HAP-1 (cell line): ENCODE measurements around the gene PEX14.
A peak's percentile ranks its signal among the peaks of the same experiment; 100 is the strongest.

Experiments used
- DNase-seq, 2 experiments: peaks; one replicate each; pipeline ENCODE4 v3.0.0-alpha.2; 2016 to 2020; ENCODE audit warnings: low spot score in 2 of 2
- H3K27me3 ChIP-seq: fragments of 250-450 bp; sonication (Bioruptor Pico); 2 replicates; pipeline ENCODE4 v1.5.1; 2020; ENCODE audit warnings: low read depth, mild to moderate bottlenecking, moderate library complexity
- H3K36me3 ChIP-seq: fragments of 250-450 bp; sonication (Bioruptor Pico); replicated peaks from 2 replicates; pipeline ENCODE4 v1.5.1; 2020; ENCODE audit warnings: mild to moderate bottlenecking
- H3K4me1 ChIP-seq: fragments of 250-450 bp; sonication (Bioruptor Pico); 2 replicates; pipeline ENCODE4 v1.5.1; 2020; ENCODE audit warnings: mild to moderate bottlenecking
- H3K4me3 ChIP-seq: fragments of 250-450 bp; sonication (Bioruptor Pico); 2 replicates; pipeline ENCODE4 v1.5.1; 2020; ENCODE audit warnings: mild to moderate bottlenecking, moderate library complexity
- H3K9me3 ChIP-seq: fragments of 250-450 bp; sonication (Bioruptor Pico); 2 replicates; pipeline ENCODE4 v1.5.1; 2020; ENCODE audit warnings: mild to moderate bottlenecking, moderate library complexity
- in situ Hi-C: fragments of 300-500 bp; cut with MboI; formaldehyde crosslinking; loops from 3 replicates; pipeline ENCODE4 v1.14.3; 2020; ENCODE audit warnings: low sequenced_read_pairs, inconsistent platforms, mixed read lengths

The PEX14 gene

DNA sequence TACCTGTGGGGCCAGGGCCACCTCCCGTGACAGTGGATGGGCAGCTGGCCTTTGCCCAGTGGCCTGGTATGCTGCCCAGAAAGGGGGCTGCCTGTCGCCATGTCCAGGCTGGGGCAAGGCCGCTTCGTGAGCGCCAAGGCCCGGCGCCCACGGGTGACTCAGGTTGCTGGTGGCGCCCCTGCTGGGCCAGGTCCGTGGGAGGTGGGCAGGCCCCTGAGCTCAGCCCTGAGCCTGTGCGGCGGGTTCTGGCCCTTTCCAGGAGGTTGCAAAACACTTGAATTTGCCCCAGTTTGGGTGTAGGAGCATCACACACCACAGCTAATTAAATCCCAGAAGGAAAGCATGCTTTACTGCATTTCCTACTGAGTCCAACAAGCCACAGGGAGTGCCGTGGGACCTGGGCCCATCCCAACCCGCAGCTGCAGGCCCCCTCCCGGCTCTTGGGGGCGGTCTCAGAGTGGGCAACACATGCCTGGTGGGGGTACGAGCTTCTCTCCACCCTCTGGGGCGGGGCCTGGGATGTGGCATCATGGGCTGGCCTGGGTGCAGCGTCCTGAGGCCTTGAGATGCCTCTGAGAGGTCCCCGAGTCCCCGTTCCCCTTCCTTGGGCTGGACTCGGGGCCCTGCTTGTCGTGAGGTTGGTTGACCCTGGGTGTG is 159.8 kb downstream of the PEX14 start:
- H3K4me3 ChIP-seq: no peak overlapping the region
- no peaks in the 10 kb centered on the region for H3K4me1 ChIP-seq
- H3K36me3 ChIP-seq: no peaks in the 10 kb centered on the region
- H3K9me3 ChIP-seq: no peaks in the 10 kb centered on the region
- DNase-seq: no peak
- no peaks in the 10 kb centered on the region for H3K27me3 ChIP-seq
- in situ Hi-C loops: no loop called here

DNA sequence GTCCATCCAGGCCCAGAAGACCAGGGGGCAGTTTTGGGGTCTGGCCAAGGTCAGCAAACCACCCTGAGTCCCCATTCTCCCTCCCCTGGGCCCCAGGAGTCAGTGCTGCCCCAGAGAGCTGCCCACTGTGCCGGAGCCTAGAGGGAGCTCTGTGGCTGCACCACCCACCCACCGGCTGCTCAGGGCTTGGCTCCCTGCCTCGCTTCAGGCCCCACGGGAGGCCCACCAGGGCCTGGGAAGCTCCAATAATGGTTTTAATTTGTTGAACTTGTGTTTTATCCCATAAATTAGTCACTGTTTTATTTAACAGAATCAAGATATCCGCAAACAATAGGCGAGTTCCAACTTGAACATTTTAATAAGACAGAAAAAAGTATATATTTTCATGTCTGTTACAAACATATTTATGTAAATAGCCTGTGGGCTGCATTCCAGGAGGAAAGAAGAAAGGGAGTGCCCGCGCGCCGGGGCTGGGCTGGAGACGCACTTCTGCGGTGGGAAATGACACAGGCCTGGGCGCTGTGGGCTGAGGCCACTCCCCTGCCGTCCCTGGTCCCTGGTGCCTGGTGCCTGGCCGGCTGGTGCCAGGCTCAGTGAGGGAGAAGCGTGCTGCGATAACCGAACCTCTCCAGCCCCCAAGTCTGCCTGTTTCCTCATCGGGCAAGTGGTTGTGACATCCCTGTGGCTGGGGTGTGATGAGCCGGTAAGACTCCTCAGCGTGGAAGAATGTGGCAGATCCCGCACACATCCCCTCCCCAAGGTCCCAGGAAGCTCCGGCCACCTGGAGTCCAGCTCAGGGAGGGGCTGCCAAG is 160.5 kb downstream of the PEX14 start:
- Histone ChIP-seq H3K4me1 (no peaks in the 10 kb centered on the region), H3K36me3 (no peaks in the 10 kb centered on the region), H3K9me3 (no peaks in the 10 kb centered on the region), H3K4me3 (no peak overlapping the region), H3K27me3 (no peaks in the 10 kb centered on the region)
- DNase-seq: peak in 1 of 2 experiments; percentile 33
- in situ Hi-C loops: no loop called here

DNA sequence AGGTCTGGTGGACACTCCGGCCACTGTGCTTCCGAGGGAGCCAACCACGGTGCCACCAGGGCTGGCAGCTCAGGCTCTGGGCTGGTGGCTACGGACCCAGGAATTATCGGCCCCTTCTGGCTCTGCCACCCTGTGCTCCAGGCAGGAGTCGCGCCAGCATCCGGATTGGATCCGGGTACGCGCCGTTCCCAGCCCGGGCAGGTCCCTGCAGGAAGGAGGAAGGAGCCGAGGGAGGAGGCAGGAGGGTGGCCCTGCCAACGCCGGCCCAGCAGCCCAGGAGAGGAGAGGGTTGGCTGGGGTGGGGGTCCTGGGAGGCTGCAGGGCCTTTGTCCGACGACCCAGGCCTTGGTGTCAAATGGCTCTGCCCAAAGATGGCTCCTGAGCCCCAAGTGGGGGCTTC is 161.2 kb downstream of the PEX14 start:
- in situ Hi-C loops: no loop called here
- H3K36me3 ChIP-seq: no peaks in the 10 kb centered on the region
- no peaks in the 10 kb centered on the region for H3K9me3 ChIP-seq
- H3K4me1 ChIP-seq: no peaks in the 10 kb centered on the region
- H3K4me3 ChIP-seq: no peak overlapping the region
- no peak for DNase-seq
- H3K27me3 ChIP-seq: no peaks in the 10 kb centered on the region

DNA sequence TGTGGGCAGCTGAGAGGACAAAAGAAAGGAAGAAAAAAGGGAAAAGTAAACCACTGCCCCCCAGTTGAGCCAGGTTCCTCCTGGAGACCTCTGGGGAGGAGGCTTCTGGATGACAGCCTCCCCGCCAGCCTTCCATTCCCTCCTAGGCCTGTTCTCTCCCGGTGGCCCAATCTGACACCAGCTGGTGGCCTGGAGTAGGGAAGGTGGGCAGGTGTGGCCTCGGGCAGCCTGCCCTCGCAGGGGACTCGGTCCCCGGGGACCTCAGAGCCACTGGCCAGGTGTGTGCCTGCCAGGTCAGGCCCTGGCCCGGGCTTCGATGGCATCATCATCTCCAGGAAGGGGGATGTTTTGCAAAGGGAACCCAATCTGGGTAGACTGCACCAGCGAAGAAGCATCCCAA is 162.7 kb downstream of the PEX14 start:
- no peaks in the 10 kb centered on the region for H3K4me1 ChIP-seq
- H3K9me3 ChIP-seq: no peaks in the 10 kb centered on the region
- no peaks in the 10 kb centered on the region for H3K27me3 ChIP-seq
- no peaks in the 10 kb centered on the region for H3K36me3 ChIP-seq
- DNase-seq: no peak
- in situ Hi-C loops: no loop called here
- H3K4me3 ChIP-seq: no peak overlapping the region

DNA sequence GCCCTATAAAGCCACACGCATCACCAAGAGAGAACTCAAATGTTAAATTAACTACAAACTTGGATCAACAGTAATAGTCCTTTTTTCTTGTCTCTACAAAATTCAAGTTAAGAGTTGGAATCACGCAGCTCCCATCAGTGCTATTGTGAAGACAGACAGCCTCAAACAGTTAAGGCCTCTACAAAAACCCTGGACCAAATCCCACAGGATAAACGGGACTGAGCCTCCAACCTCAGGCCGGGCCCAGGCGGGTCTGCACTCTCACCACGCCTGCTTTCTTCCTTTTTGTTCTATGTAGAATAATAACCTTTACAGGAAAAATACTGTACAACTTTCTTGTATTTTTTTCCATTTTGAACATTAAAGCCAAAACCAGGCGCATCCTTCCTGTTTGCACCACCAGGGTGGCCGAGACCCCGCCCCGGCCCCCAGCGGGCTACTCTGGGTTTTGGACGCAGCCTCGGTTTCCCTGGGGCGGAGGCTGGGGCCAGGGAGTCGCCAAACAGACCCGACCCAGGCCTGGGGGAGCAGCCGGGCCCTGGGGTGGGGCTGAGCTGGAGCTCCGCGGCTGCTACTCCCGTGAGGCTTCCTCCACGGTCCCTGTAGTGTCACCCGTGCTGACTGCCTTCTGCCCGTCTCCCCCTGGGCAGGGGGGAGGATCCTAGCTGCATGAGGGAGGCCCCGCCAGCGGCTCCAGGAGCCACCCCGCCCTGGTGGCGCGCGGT is 163.2 kb downstream of the PEX14 start:
- Histone ChIP-seq H3K27me3 (no peaks in the 10 kb centered on the region), H3K4me1 (no peaks in the 10 kb centered on the region), H3K36me3 (no peaks in the 10 kb centered on the region), H3K4me3 (no peak overlapping the region), H3K9me3 (no peaks in the 10 kb centered on the region)
- in situ Hi-C loops: no loop called here
- no peak for DNase-seq

DNA sequence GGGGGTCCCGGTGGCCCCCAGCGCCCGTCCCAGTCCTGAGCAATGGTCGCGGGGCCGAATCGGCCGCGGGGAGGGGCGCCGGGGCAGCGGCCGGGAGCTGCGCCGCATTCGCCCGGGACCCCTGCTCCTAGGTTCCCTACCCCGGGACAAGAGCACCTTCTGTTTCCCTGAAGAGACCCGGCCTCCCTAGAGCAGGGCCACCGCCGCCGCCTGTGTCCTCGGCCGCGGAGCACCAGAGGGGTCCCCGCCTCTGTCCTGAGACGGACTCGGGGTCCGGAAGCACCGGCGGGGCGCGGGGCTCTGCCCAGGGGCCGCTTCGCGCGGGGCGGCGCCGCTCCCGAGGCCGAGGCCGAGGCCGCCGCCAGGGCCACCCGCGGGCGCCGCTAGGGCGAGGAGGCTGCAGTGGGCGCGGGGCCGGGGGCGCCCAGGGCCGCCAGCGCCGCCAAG is 163.8 kb downstream of the PEX14 start:
- H3K9me3 ChIP-seq: no peaks in the 10 kb centered on the region
- no peak overlapping the region for H3K4me3 ChIP-seq
- no peaks in the 10 kb centered on the region for H3K27me3 ChIP-seq
- no peak for DNase-seq
- no peaks in the 10 kb centered on the region for H3K4me1 ChIP-seq
- in situ Hi-C loops: no loop called here
- no peaks in the 10 kb centered on the region for H3K36me3 ChIP-seq

DNA sequence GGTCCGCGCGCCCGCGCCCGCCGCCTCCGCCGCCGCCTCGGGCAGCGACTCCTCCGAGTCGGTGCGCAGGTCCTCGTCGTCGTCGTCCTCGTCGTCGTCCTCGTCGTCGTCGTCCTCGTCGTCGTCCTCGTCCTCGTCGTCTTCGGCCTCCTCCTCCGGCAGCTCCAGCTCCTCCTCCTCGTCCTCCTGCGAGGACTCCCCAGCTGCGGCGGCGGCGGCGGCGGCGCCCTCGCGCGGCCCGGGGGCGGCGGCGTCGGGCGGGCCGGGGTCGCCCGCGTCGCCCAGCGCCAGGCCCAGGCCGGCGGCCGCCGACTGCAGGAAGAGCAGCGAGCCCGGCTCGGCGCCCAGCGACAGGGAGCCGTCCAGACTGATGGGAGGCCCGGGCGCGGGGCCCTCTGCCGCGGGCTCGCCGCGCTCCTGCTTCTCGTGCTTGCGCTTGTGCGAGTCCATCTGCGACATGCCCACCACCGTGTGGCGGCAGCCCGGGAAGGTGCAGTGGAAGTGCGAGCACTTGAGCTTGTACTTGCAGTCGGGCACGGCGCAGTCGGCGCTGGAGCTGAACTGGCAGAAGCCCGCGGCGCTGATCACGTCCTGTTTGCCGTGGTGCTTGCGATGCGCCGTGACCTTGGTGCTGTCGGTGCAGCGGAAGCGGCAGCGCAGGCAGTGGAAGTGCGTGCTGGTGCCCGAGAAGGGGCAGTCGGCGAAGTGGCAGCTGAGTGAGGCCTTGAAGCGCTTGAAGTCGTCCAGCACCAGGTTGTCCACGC is 164.4 kb downstream of the PEX14 start:
- no peaks in the 10 kb centered on the region for H3K4me1 ChIP-seq
- no peaks in the 10 kb centered on the region for H3K36me3 ChIP-seq
- in situ Hi-C loops: no loop called here
- H3K27me3 ChIP-seq: no peaks in the 10 kb centered on the region
- H3K9me3 ChIP-seq: no peaks in the 10 kb centered on the region
- DNase-seq: no peak
- H3K4me3 ChIP-seq: no peak overlapping the region

DNA sequence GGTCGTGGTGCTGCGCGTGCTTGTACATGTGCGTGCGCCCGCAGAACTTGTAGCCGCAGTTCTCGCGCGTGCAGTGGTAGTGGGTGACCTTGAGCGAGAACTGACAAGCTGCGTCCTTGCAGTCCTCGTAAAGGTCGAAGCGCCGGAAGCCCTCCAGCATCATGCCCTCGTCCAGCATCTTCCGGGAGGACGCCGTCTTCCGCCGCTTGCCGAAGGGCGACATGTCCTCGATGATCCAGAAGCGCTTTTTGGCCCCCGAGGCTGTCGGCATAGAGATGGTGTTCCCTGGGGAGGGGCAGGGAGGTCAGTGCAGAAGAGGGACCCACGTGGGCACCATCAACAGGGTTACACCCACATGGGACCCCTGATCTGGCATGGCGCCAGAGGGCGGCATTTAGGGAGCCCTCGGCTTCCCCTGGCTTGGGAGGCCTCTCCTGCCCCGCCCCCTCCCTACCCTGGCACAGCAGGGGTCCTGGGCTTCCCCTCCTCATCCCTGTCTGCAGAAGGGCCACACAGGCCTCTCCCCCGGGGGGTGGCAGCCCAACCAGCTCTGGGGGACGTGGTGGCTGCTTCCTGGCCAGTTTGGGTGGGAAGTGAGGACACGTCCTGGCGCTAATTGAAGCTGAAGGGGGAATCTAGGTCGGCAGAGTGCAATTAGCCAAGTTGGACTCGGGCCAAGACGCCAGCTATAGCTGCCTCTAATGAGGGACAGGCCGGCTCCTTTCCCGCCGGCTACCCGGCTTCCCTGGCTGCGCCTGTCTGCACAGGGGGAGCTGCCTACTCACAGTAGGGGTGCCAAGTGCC is 165.2 kb downstream of the PEX14 start:
- H3K4me3 ChIP-seq: no peak overlapping the region
- no peak for DNase-seq
- H3K4me1 ChIP-seq: no peaks in the 10 kb centered on the region
- H3K36me3 ChIP-seq: no peaks in the 10 kb centered on the region
- no peaks in the 10 kb centered on the region for H3K27me3 ChIP-seq
- in situ Hi-C loops: no loop called here
- H3K9me3 ChIP-seq: no peaks in the 10 kb centered on the region

DNA sequence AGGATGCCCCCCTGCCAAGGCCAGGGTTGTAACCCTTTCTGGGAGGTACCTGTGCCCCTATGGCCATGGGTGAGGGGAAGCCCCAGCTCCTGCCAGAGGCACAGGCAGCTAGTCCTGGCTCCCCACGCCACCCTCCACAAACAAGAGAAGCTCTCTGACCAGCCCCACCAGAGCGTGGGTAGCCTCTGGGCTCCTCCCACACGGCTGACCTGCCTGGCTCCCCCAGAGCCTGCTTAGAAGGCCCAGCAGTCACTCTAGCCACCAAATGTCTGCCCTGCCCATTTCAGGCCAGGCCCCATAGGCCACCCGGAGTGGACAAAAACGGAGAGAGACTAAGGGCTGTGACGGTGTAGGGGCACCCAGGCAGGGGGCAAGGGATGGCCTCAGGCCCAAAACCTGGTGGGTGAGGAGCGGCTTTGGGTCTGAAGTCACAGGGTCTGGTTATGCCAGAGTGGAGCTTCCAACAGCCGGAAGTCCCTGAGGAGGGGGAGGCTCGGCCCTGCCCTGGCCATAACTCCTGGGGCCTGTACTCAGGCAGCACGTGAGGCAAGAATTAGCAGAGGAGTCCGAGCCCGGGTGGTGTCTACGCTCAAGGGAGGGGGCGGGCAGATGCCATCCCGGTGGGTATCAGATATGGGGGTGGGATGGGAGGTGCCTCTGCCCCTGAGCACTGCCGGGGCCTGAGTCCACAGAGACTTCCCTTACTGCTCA is 166.2 kb downstream of the PEX14 start:
- H3K4me3 ChIP-seq: no peak overlapping the region
- H3K4me1 ChIP-seq: no peaks in the 10 kb centered on the region
- H3K36me3 ChIP-seq: no peaks in the 10 kb centered on the region
- no peaks in the 10 kb centered on the region for H3K9me3 ChIP-seq
- no peaks in the 10 kb centered on the region for H3K27me3 ChIP-seq
- DNase-seq: no peak
- in situ Hi-C loops: no loop called here

DNA sequence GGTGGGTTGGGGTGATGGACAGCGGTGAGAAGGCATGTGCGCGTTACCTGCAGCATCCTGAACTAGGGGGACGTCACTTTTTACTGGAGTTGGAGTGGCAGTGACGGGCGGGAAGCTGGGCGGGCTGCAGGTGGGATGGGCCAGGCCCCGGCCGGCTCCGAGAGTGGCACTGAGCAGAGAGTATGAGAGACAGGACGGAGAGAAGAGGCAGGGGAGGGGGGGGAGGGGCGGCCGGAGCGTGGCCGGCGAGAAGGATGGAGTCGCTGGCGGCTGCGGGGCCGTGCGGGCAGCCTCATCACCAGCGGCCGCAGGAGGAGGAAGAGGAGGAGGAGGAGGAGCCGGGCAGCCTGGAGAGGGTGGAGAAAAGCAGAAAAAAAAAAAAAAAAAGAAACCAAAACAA is 167.2 kb downstream of the PEX14 start:
- Histone ChIP-seq H3K4me1 (no peaks in the 10 kb centered on the region), H3K27me3 (no peaks in the 10 kb centered on the region), H3K4me3 (no peak overlapping the region), H3K36me3 (no peaks in the 10 kb centered on the region), H3K9me3 (no peaks in the 10 kb centered on the region)
- in situ Hi-C loops: no loop called here
- DNase-seq: no peak

DNA sequence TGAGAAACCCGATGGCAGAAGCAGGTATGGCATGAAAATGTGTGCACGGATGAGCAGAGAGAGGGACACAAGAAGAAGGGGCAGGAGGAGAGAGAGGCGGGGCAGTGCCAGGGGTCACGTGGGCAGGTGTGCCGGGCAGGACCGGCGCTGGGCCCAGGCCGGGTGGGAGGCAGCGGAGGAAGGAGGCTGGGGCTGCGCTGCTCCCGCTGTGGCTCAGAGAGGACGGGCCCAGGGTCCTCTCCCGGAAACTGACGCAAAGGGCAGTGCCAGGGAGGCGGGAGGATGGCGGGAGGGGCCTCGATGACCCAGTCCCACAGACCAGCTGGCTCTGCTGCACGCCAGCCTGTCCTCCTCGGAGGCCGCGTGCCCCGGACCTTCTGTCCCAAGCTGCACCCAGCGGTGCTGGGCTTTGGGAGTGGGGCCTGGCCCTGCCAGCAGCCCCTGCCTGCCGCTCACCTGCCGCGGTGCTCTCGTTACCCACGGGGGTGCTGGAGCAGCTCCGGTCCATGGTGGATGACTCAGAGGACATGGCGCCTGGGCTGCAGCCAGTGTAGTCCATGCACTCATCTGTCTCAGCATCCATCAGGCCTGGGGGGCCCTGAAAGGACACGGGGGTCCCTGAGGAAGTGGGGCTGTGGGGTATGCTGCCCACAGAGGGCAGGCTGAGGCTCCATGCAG is 167.8 kb downstream of the PEX14 start:
- Histone ChIP-seq H3K9me3 (no peaks in the 10 kb centered on the region), H3K4me1 (no peaks in the 10 kb centered on the region), H3K4me3 (no peak overlapping the region), H3K27me3 (no peaks in the 10 kb centered on the region), H3K36me3 (no peaks in the 10 kb centered on the region)
- DNase-seq: no peak
- in situ Hi-C loops: no loop called here

DNA sequence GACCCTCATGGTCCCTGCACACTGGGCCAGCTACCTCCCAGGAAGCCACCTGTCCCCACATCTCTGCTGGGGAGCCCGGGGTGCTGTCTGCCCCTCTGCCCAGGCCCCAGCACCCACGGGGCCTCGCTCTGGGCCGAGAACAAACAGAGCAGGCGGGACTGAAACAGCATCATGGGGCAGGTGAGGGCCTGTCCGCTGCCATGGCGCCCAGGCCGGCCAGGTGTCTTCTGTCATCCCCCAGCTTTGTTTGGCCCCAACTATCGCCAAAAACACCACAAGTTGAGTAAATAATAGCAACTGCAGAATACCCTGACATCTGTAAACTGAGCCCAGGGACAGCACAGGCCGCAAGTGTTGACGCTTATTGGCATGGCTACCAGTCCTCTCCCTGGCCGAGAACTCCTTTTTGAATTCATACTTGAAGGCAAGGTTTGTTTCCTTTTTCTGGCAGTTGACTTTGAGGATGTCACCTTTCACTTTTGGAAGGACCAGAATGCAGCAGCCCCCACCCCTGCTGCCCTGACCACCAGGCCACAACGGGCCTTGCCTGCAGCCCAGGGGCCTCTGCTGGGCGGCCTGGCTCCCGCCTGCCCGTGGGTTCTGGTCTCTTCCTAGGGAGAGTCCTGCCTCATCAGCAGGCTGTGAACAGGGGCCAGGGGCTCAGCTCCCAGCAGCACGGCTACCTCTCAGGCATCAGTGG is 169.0 kb downstream of the PEX14 start:
- no peak overlapping the region for H3K4me3 ChIP-seq
- no peak for DNase-seq
- no peaks in the 10 kb centered on the region for H3K36me3 ChIP-seq
- H3K4me1 ChIP-seq: no peaks in the 10 kb centered on the region
- H3K27me3 ChIP-seq: no peaks in the 10 kb centered on the region
- in situ Hi-C loops: no loop called here
- no peaks in the 10 kb centered on the region for H3K9me3 ChIP-seq
